Cardiac muscle cell (in vitro differentiated cells and primary cell): ENCODE data around the gene IL13RA2. TPM values are rescaled to one million over a fixed set of nuclear protein-coding genes. Genes with fewer than 3 reads are reported as not detected.

Experiments
- DNase-seq, 2 donors: peaks; one replicate each; pipeline versions ENCODE4 v3.0.0 to v3.0.0-alpha.2; 2010 to 2017; ENCODE audit warnings: low read depth in 1 of 2, low spot score in 1 of 2
- H3K27ac ChIP-seq: fragments of 200-600 bp; sonication (generic); 2 replicates; pipeline ENCODE4 v1.5.1; 2016
- H3K27me3 ChIP-seq: fragments of 200-600 bp; sonication (generic); 2 replicates; pipeline ENCODE4 v1.6.0; 2016; ENCODE audit warnings: control low read depth
- H3K36me3 ChIP-seq: fragments of 200-600 bp; sonication (generic); 2 replicates; pipeline ENCODE4 v1.5.1; 2016; ENCODE audit warnings: control low read depth
- H3K4me1 ChIP-seq: fragments of 200-600 bp; sonication (generic); 2 replicates; pipeline ENCODE4 v1.8.1; 2017; ENCODE audit warnings: low read depth, mild to moderate bottlenecking, mixed run types
- H3K4me3 ChIP-seq: fragments of 200-600 bp; sonication (generic); 2 replicates; pipeline ENCODE4 v1.5.1; 2016; ENCODE audit warnings: mild to moderate bottlenecking
- H3K9me3 ChIP-seq: fragments of 200-600 bp; sonication (generic); 2 replicates; pipeline ENCODE4 v1.5.1; 2017; ENCODE audit warnings: low read depth, mild to moderate bottlenecking, control low read depth
- CTCF ChIP-seq: IDR thresholded peaks from 2 replicates; pipeline ENCODE4 v1.5.1; 2012; ENCODE audit warnings: low read depth, mild to moderate bottlenecking, low read length
- polyA plus RNA-seq: library from polyadenylated mRNA; unstranded; fragments of >200 nt; fragmentation: Nextera tagmentation; extraction: Ambion mirVana; gene quantifications from 2 replicates; pipeline ENCODE4 v1.2.1, GENCODE V29; 2016
- total RNA-seq: library from RNA; depleted of rRNA; stranded (reverse); fragments of >200 nt; gene quantifications from 2 replicates; pipeline ENCODE4 v1.2.3, GENCODE V29; 2016

The IL13RA2 gene
- total and polyA plus RNA-seq, 2 experiments from 2014 or later: not detected

- no peaks in the 10 kb centered on the region for H3K36me3 ChIP-seq
- H3K27me3 ChIP-seq: no peaks in the 10 kb centered on the region
- no peaks in the 10 kb centered on the region for H3K9me3 ChIP-seq
- H3K4me3 ChIP-seq: no peak overlapping the region
- H3K4me1 ChIP-seq: no peaks in the 10 kb centered on the region
- no peak for TF ChIP-seq CTCF
- no peak overlapping the region for H3K27ac ChIP-seq
- peak in 1 of 2 donors; percentile 54 for DNase-seq
Measured at GRCh38 chrX:115021121-115021520, 3.7 kb upstream of the IL13RA2 start.

- Histone ChIP-seq H3K36me3 (no peaks in the 10 kb centered on the region), H3K4me3 (no peak overlapping the region), H3K9me3 (no peaks in the 10 kb centered on the region), H3K27ac (no peak overlapping the region), H3K27me3 (no peaks in the 10 kb centered on the region), H3K4me1 (no peaks in the 10 kb centered on the region)
- TF ChIP-seq CTCF: no peak
- no peak for DNase-seq
Measured at GRCh38 chrX:115018944-115019343, 1.5 kb upstream of the IL13RA2 start.

- TF ChIP-seq CTCF: peak; percentile 8
Measured at GRCh38 chrX:115018040-115018647, 728 bp upstream of the IL13RA2 start.

GRCh38 chrX:115013705-115014104 lies 3.7 kb downstream of the IL13RA2 start:
- no peak for TF ChIP-seq CTCF
- no peaks in the 10 kb centered on the region for H3K36me3 ChIP-seq
- no peaks in the 10 kb centered on the region for H3K27me3 ChIP-seq
- H3K4me1 ChIP-seq: no peaks in the 10 kb centered on the region
- H3K9me3 ChIP-seq: no peaks in the 10 kb centered on the region
- H3K27ac ChIP-seq: no peak overlapping the region
- no peak overlapping the region for H3K4me3 ChIP-seq
- peak in 1 of 2 donors; percentile 68 for DNase-seq

More at GRCh38 chrX:115018040-115018647, 728 bp upstream of the IL13RA2 start:
- Histone ChIP-seq H3K4me1 (no peaks in the 10 kb centered on the region), H3K4me3 (no peak overlapping the region), H3K36me3 (no peaks in the 10 kb centered on the region), H3K27me3 (no peaks in the 10 kb centered on the region), H3K27ac (no peak overlapping the region), H3K9me3 (no peaks in the 10 kb centered on the region)
- DNase-seq: peak in 1 of 2 donors; percentile 26

- H3K36me3 ChIP-seq: no peaks in the 10 kb centered on the region
- H3K27me3 ChIP-seq: no peaks in the 10 kb centered on the region
- H3K4me3 ChIP-seq: no peak overlapping the region
- DNase-seq: no peak
- no peak overlapping the region for H3K27ac ChIP-seq
- H3K4me1 ChIP-seq: no peaks in the 10 kb centered on the region
- H3K9me3 ChIP-seq: no peaks in the 10 kb centered on the region
- no peak for TF ChIP-seq CTCF
Measured at GRCh38 chrX:115011428-115011827, 6.0 kb downstream of the IL13RA2 start.

- DNase-seq: no peak
- TF ChIP-seq CTCF: no peak
Measured at GRCh38 chrX:114999906-115000305, 17.5 kb downstream of the IL13RA2 start.

More at GRCh38 chrX:114999906-115000305, 17.5 kb downstream of the IL13RA2 start:
- Histone ChIP-seq H3K4me1 (no peaks in the 10 kb centered on the region), H3K36me3 (no peaks in the 10 kb centered on the region), H3K9me3 (no peaks in the 10 kb centered on the region), H3K4me3 (no peak overlapping the region), H3K27ac (no peak overlapping the region), H3K27me3 (no peaks in the 10 kb centered on the region)
